Neutrophil (primary cell): Measurements from ENCODE around the gene SLC15A2.

Experiments
- H3K27ac ChIP-seq: fragments of 200-600 bp; sonication (generic); 2 replicates; pipeline ENCODE4 v1.5.1; 2016; ENCODE audit warnings: mild to moderate bottlenecking, moderate library complexity
- H3K27me3 ChIP-seq: fragments of 200-600 bp; sonication (generic); 2 replicates; pipeline ENCODE4 v1.6.0; 2016; ENCODE audit warnings: mild to moderate bottlenecking
- H3K36me3 ChIP-seq: fragments of 200-600 bp; sonication (generic); 2 replicates; pipeline ENCODE4 v1.5.1; 2017
- H3K4me1 ChIP-seq, 2 experiments: fragments of 200-600 bp in 1 of 2; sonication (generic) in 1 of 2; 1 replicate in 1 of 2; 2 replicates in 1 of 2; pipeline versions ENCODE4 v1.5.1 to v1.6.1; 2013 to 2016; ENCODE audit warnings: low read depth in 1 of 2, low read length in 1 of 2, mild to moderate bottlenecking in 1 of 2, moderate library complexity in 1 of 2; ENCODE audit not compliant: control insufficient read depth in 1 of 2, insufficient read depth in 1 of 2
- H3K4me3 ChIP-seq, 2 experiments: fragments of 200-600 bp in 1 of 2; sonication (generic) in 1 of 2; 1 replicate in 1 of 2; 2 replicates in 1 of 2; pipeline ENCODE4 v1.5.1; 2013 to 2016; ENCODE audit warnings: low read depth in 1 of 2, low read length in 1 of 2, mild to moderate bottlenecking in 1 of 2, moderate library complexity in 1 of 2
- H3K9me3 ChIP-seq: fragments of 200-600 bp; sonication (generic); 2 replicates; pipeline ENCODE4 v1.5.1; 2016
- CTCF ChIP-seq: fragments of 200-600 bp; sonication (generic); IDR thresholded peaks from 2 replicates; pipeline ENCODE4 v1.5.1; 2016; ENCODE audit warnings: antibody characterized with exemption

SLC15A2 gene

GRCh38 chr3:121863801-121864200, 30.4 kb upstream of the SLC15A2 start:
- no peaks in the 10 kb centered on the region for H3K27me3 ChIP-seq
- no peaks in the 10 kb centered on the region for H3K4me1 ChIP-seq
- H3K27ac ChIP-seq, result peak overlapping the region; percentile 39
- no peak overlapping the region for H3K4me3 ChIP-seq
- H3K9me3 ChIP-seq, result no peaks in the 10 kb centered on the region
- TF ChIP-seq CTCF, result no peak
- H3K36me3 ChIP-seq, result peaks cover 14% of the 10 kb centered on the region

GRCh38 chr3:121869736-121870135, 24.5 kb upstream of the SLC15A2 start:
- peaks cover 0 to 6% of the 10 kb centered on the region in 2 experiments for H3K4me1 ChIP-seq
- H3K27me3 ChIP-seq, result no peaks in the 10 kb centered on the region
- no peak overlapping the region for H3K4me3 ChIP-seq
- no peaks in the 10 kb centered on the region for H3K9me3 ChIP-seq
- peaks cover 21% of the 10 kb centered on the region for H3K36me3 ChIP-seq
- H3K27ac ChIP-seq, result peak overlapping the region; percentile 35
- TF ChIP-seq CTCF, result no peak

- H3K36me3 ChIP-seq, result peaks cover 16% of the 10 kb centered on the region
- H3K4me3 ChIP-seq, result no peak overlapping the region
- no peak overlapping the region for H3K27ac ChIP-seq
- TF ChIP-seq CTCF, result no peak
- H3K9me3 ChIP-seq, result no peaks in the 10 kb centered on the region
- H3K4me1 ChIP-seq, result peaks cover 0 to 6% of the 10 kb centered on the region in 2 experiments
- H3K27me3 ChIP-seq, result no peaks in the 10 kb centered on the region
These were observed 23.5 kb upstream of the SLC15A2 start for GRCh38 chr3:121870717-121871116.

GRCh38 chr3:121871430-121871829, 22.8 kb upstream of the SLC15A2 start:
- Histone ChIP-seq H3K4me1 (peaks cover 0 to 6% of the 10 kb centered on the region in 2 experiments), H3K27me3 (no peaks in the 10 kb centered on the region), H3K9me3 (no peaks in the 10 kb centered on the region), H3K4me3 (no peak overlapping the region), H3K27ac (no peak overlapping the region), H3K36me3 (peaks cover 13% of the 10 kb centered on the region)
- no peak for TF ChIP-seq CTCF

GRCh38 chr3:121878411-121878810, 15.8 kb upstream of the SLC15A2 start:
- Histone ChIP-seq H3K4me1 (no peaks in the 10 kb centered on the region), H3K4me3 (no peak overlapping the region), H3K27me3 (no peaks in the 10 kb centered on the region), H3K9me3 (no peaks in the 10 kb centered on the region), H3K27ac (no peak overlapping the region), H3K36me3 (peaks cover 7% of the 10 kb centered on the region)
- TF ChIP-seq CTCF, result no peak

- Histone ChIP-seq H3K9me3 (no peaks in the 10 kb centered on the region), H3K27me3 (no peaks in the 10 kb centered on the region), H3K4me3 (no peak overlapping the region), H3K4me1 (no peaks in the 10 kb centered on the region), H3K36me3 (peaks cover 9% of the 10 kb centered on the region), H3K27ac (no peak overlapping the region)
- TF ChIP-seq CTCF, result no peak
These were observed 10.7 kb upstream of the SLC15A2 start for GRCh38 chr3:121883507-121883906.
